WTC11 (cell line): ENCODE data around the gene CDH13. TPM values are rescaled to one million over a fixed set of nuclear protein-coding genes. Genes with fewer than 3 reads are reported as not detected.

Experiments
- ATAC-seq: fragments of 200-7000 bp; cut with Tn5 transposase; 2 replicates; pipeline ENCODE4 v1.10.0; 2021; ENCODE audit warnings: mild to moderate bottlenecking, moderate library complexity
- CTCF ChIA-PET: fragments of 300-600 bp; sonication (Branson Sonifier 250); formaldehyde crosslinking; loops from one replicate; lab custom pipeline; 2021; ENCODE audit warnings: antibody characterized with exemption; lab: Charles Lee
- POLR2A ChIA-PET: fragments of 350-600 bp; sonication (Branson Sonifier 250); formaldehyde crosslinking; loops from one replicate; lab custom pipeline; 2021; ENCODE audit warnings: antibody characterized with exemption; lab: Charles Lee
- DNase-seq: peaks from one replicate; pipeline ENCODE4 v3.0.0; 2021; ENCODE audit warnings: low spot score
- H3K27ac Mint-ChIP-seq: 2 replicates; pipeline ENCODE4 v1.8.0; 2021; ENCODE audit warnings: mixed read lengths
- H3K27me3 Mint-ChIP-seq: 2 replicates; pipeline ENCODE4 v1.8.0; 2021; ENCODE audit warnings: low read depth, mild to moderate bottlenecking, moderate library complexity, mixed read lengths
- H3K36me3 Mint-ChIP-seq: 2 replicates; pipeline ENCODE4 v1.8.0; 2021; ENCODE audit warnings: mixed read lengths
- H3K4me1 Mint-ChIP-seq: 2 replicates; pipeline ENCODE4 v1.8.0; 2022; ENCODE audit warnings: mixed read lengths
- H3K4me3 Mint-ChIP-seq: 2 replicates; pipeline ENCODE4 v1.8.0; 2021; ENCODE audit warnings: mild to moderate bottlenecking, moderate library complexity, mixed read lengths
- H3K9me3 Mint-ChIP-seq: 2 replicates; pipeline ENCODE4 v1.8.0; 2021; ENCODE audit warnings: mixed read lengths
- EMX1 ChIP-seq: fragments of 250-450 bp; sonication (Bioruptor Pico); IDR thresholded peaks from 2 replicates; pipeline ENCODE4 v1.8.0; 2021; ENCODE audit warnings: mild to moderate bottlenecking
- OVOL2 ChIP-seq: fragments of 250-450 bp; sonication (Bioruptor Pico); IDR thresholded peaks from 2 replicates; pipeline ENCODE4 v1.9.0; 2021; ENCODE audit warnings: mild to moderate bottlenecking, borderline replicate concordance
- PRRX2 ChIP-seq: fragments of 250-450 bp; sonication (Bioruptor Pico); IDR thresholded peaks from 2 replicates; pipeline ENCODE4 v1.8.0; 2021; ENCODE audit warnings: mild to moderate bottlenecking
- RELA ChIP-seq: sonication (generic); formaldehyde crosslinking; IDR thresholded peaks from 2 replicates; pipeline ENCODE4 v1.8.1; 2022; ENCODE audit warnings: missing genetic modification reagents, mild to moderate bottlenecking, borderline replicate concordance
- SP1 ChIP-seq: sonication (generic); formaldehyde crosslinking; conservative IDR thresholded peaks from 2 replicates; pipeline ENCODE4 v1.8.1; 2022; ENCODE audit warnings: missing genetic modification reagents
- total RNA-seq: library from RNA; stranded (reverse); gene quantifications from 3 replicates; pipeline ENCODE4 v1.2.3, GENCODE V29; 2021
- TF ChIP-seq, protein P1 (sequence below): sonication (generic); formaldehyde crosslinking; conservative IDR thresholded peaks from 2 replicates; pipeline ENCODE4 v1.8.1; 2023; ENCODE audit warnings: mild to moderate bottlenecking, low read depth, missing genetic modification reagents, moderate library complexity
- TF ChIP-seq, protein P2 (sequence below): sonication (generic); formaldehyde crosslinking; IDR thresholded peaks from 2 replicates; pipeline ENCODE4 v1.8.0; 2022; ENCODE audit warnings: missing genetic modification reagents
- TF ChIP-seq, protein P3 (sequence below): fragments of 250-450 bp; sonication (Bioruptor Pico); conservative IDR thresholded peaks from 2 replicates; pipeline ENCODE4 v1.9.0; 2021; ENCODE audit warnings: mild to moderate bottlenecking
- TF ChIP-seq, protein P4 (sequence below): fragments of 250-450 bp; sonication (Bioruptor Pico); IDR thresholded peaks from 2 replicates; pipeline ENCODE4 v1.9.0; 2021; ENCODE audit warnings: moderate library complexity, mild to moderate bottlenecking, inconsistent platforms, borderline replicate concordance
- TF ChIP-seq, protein P5 (sequence below): sonication (generic); formaldehyde crosslinking; IDR thresholded peaks from 2 replicates; pipeline ENCODE4 v1.8.1; 2023; ENCODE audit warnings: mild to moderate bottlenecking, missing genetic modification reagents, borderline replicate concordance
- TF ChIP-seq, protein P6 (sequence below): fragments of 250-450 bp; sonication (Bioruptor Pico); IDR thresholded peaks from 2 replicates; pipeline ENCODE4 v1.9.0; 2021; ENCODE audit warnings: mild to moderate bottlenecking

CDH13 gene
- total RNA-seq, 1 experiment from 2014 or later = 0.81 TPM

DNA sequence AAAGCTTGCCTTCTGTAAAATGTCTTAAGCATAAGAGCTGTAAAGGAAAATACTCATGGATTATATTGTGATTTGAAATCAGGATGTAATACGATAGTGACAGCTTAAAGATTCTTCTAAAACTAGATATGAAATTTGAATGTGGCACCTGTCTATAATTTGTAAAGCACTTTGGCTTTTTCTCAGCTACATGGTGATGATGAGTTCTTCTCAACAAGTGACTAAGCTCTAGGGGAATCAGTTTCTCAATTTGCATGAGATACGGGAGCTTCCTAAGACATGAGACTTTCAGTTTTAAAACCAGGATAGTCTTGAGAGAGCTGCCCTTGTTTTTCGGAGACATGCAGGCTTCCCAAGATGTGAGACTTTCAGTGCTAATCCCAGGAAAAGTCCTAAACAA is 439.2 kb downstream of the CDH13 start (continued):
- TF ChIP-seq, protein P1, sequence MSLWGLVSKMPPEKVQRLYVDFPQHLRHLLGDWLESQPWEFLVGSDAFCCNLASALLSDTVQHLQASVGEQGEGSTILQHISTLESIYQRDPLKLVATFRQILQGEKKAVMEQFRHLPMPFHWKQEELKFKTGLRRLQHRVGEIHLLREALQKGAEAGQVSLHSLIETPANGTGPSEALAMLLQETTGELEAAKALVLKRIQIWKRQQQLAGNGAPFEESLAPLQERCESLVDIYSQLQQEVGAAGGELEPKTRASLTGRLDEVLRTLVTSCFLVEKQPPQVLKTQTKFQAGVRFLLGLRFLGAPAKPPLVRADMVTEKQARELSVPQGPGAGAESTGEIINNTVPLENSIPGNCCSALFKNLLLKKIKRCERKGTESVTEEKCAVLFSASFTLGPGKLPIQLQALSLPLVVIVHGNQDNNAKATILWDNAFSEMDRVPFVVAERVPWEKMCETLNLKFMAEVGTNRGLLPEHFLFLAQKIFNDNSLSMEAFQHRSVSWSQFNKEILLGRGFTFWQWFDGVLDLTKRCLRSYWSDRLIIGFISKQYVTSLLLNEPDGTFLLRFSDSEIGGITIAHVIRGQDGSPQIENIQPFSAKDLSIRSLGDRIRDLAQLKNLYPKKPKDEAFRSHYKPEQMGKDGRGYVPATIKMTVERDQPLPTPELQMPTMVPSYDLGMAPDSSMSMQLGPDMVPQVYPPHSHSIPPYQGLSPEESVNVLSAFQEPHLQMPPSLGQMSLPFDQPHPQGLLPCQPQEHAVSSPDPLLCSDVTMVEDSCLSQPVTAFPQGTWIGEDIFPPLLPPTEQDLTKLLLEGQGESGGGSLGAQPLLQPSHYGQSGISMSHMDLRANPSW (CRISPR knock-in tag) = no peak
- no peak for TF ChIP-seq EMX1

DNA sequence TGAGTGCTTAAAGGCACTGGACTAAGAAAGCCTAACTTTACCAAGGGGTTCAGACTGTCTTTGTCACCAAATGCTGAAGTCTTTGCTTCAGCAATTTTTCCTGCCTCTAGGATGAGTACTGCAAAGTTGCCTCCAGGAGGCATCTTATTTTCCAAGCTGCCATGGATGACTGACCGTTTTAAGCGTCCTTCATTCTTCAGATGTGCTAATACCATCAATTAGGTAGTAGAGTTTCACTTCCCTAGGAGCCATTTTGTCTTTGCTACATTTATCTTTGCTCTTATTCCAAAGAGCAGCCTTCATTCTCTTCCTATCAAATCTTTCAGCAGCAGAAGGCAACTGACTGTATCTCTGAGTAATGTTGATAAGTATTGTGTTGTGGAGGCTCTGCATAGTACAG is 440.1 kb downstream of the CDH13 start:
- H3K27me3 Mint-ChIP-seq = peaks cover 2% of the 10 kb centered on the region; the same call in 1 of the 2 replicates
- H3K9me3 Mint-ChIP-seq = peaks cover 48% of the 10 kb centered on the region
- no peak for TF ChIP-seq SP1 (CRISPR knock-in tag)
- TF ChIP-seq OVOL2 (CRISPR knock-in tag) = no peak
- TF ChIP-seq, protein P2, sequence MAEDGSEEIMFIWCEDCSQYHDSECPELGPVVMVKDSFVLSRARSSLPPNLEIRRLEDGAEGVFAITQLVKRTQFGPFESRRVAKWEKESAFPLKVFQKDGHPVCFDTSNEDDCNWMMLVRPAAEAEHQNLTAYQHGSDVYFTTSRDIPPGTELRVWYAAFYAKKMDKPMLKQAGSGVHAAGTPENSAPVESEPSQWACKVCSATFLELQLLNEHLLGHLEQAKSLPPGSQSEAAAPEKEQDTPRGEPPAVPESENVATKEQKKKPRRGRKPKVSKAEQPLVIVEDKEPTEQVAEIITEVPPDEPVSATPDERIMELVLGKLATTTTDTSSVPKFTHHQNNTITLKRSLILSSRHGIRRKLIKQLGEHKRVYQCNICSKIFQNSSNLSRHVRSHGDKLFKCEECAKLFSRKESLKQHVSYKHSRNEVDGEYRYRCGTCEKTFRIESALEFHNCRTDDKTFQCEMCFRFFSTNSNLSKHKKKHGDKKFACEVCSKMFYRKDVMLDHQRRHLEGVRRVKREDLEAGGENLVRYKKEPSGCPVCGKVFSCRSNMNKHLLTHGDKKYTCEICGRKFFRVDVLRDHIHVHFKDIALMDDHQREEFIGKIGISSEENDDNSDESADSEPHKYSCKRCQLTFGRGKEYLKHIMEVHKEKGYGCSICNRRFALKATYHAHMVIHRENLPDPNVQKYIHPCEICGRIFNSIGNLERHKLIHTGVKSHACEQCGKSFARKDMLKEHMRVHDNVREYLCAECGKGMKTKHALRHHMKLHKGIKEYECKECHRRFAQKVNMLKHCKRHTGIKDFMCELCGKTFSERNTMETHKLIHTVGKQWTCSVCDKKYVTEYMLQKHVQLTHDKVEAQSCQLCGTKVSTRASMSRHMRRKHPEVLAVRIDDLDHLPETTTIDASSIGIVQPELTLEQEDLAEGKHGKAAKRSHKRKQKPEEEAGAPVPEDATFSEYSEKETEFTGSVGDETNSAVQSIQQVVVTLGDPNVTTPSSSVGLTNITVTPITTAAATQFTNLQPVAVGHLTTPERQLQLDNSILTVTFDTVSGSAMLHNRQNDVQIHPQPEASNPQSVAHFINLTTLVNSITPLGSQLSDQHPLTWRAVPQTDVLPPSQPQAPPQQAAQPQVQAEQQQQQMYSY (CRISPR knock-in tag) = no peak
- TF ChIP-seq, protein P3, sequence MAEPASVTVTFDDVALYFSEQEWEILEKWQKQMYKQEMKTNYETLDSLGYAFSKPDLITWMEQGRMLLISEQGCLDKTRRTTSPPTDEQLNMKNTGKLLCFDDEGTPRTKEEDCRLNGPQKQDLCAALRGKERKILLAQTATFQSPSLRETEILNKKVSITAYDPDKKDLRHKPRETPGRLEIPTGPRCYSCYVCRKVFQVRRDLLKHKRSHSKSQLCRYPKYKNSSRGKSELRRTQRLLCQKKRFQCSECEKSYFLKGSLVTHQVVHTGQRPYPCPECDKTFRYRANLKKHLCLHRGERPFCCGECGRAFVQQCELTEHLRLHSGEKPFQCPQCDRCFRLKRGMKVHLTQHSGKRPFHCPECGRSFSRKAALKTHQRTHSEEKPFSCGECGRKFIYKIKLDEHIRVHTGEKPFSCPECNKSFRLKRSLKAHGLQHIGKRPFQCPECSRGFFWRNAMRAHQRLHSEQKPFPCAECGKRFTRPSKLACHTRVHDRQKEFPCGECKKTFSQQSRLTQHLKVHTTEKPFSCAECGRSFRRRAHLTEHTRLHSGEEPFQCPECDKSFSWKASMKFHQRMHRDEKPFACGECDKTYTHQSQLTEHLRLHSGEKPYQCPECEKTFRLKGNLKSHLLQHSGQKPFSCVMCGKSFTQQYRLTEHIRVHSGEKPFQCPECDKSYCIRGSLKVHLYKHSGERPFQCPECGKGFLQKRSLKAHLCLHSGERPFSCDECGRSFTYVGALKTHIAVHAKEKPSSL = no peak
- TF ChIP-seq, protein P4, sequence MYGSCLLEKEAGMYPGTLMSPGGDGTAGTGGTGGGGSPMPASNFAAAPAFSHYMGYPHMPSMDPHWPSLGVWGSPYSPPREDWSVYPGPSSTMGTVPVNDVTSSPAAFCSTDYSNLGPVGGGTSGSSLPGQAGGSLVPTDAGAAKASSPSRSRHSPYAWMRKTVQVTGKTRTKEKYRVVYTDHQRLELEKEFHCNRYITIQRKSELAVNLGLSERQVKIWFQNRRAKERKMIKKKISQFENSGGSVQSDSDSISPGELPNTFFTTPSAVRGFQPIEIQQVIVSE = no peak
- TF ChIP-seq, protein P5, sequence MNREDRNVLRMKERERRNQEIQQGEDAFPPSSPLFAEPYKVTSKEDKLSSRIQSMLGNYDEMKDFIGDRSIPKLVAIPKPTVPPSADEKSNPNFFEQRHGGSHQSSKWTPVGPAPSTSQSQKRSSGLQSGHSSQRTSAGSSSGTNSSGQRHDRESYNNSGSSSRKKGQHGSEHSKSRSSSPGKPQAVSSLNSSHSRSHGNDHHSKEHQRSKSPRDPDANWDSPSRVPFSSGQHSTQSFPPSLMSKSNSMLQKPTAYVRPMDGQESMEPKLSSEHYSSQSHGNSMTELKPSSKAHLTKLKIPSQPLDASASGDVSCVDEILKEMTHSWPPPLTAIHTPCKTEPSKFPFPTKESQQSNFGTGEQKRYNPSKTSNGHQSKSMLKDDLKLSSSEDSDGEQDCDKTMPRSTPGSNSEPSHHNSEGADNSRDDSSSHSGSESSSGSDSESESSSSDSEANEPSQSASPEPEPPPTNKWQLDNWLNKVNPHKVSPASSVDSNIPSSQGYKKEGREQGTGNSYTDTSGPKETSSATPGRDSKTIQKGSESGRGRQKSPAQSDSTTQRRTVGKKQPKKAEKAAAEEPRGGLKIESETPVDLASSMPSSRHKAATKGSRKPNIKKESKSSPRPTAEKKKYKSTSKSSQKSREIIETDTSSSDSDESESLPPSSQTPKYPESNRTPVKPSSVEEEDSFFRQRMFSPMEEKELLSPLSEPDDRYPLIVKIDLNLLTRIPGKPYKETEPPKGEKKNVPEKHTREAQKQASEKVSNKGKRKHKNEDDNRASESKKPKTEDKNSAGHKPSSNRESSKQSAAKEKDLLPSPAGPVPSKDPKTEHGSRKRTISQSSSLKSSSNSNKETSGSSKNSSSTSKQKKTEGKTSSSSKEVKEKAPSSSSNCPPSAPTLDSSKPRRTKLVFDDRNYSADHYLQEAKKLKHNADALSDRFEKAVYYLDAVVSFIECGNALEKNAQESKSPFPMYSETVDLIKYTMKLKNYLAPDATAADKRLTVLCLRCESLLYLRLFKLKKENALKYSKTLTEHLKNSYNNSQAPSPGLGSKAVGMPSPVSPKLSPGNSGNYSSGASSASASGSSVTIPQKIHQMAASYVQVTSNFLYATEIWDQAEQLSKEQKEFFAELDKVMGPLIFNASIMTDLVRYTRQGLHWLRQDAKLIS = no peak
- no peaks in the 10 kb centered on the region for H3K4me1 Mint-ChIP-seq
- ATAC-seq (no peak), DNase-seq (no peak)
- ChIA-PET POLR2A (no interaction called here), CTCF (no interaction called here)
- H3K36me3 Mint-ChIP-seq = peaks cover 30% of the 10 kb centered on the region
- no peak overlapping the region for H3K27ac Mint-ChIP-seq
- no peak overlapping the region for H3K4me3 Mint-ChIP-seq

DNA sequence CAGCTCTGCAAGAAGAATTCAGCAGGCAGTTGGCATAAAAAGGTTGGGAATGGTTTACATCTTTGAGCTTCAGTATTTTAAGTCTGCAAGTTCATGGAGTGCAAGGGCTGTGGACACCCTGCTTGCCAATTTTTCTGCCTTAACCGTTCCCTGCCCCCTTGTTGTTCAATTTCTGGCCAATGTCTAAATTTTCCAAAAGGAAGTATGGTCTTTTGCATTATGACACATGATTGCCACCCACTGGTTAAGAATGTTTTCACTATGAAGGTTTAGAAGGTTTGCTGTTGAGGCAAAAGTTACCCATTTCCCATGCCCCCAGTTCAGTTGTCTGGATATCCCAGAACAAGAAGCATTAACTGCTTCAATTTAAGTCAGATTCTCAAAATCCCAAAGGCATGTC is 441.9 kb downstream of the CDH13 start:
- H3K36me3 Mint-ChIP-seq = peaks cover 25% of the 10 kb centered on the region
- CTCF ChIA-PET = no interaction called here

More for the DNA sequence above, 441.9 kb downstream of the CDH13 start:
- Mint-ChIP-seq H3K27ac (no peak overlapping the region), H3K4me3 (no peak overlapping the region), H3K4me1 (peaks cover 9% of the 10 kb centered on the region), H3K9me3 (peaks cover 35% of the 10 kb centered on the region), H3K27me3 (peaks cover 2% of the 10 kb centered on the region; the same call in 1 of the 2 replicates)
- DNase-seq (no peak), ATAC-seq (no peak)
- POLR2A ChIA-PET = no interaction called here
- TF ChIP-seq, protein P6, sequence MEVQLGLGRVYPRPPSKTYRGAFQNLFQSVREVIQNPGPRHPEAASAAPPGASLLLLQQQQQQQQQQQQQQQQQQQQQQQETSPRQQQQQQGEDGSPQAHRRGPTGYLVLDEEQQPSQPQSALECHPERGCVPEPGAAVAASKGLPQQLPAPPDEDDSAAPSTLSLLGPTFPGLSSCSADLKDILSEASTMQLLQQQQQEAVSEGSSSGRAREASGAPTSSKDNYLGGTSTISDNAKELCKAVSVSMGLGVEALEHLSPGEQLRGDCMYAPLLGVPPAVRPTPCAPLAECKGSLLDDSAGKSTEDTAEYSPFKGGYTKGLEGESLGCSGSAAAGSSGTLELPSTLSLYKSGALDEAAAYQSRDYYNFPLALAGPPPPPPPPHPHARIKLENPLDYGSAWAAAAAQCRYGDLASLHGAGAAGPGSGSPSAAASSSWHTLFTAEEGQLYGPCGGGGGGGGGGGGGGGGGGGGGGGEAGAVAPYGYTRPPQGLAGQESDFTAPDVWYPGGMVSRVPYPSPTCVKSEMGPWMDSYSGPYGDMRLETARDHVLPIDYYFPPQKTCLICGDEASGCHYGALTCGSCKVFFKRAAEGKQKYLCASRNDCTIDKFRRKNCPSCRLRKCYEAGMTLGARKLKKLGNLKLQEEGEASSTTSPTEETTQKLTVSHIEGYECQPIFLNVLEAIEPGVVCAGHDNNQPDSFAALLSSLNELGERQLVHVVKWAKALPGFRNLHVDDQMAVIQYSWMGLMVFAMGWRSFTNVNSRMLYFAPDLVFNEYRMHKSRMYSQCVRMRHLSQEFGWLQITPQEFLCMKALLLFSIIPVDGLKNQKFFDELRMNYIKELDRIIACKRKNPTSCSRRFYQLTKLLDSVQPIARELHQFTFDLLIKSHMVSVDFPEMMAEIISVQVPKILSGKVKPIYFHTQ (CRISPR knock-in tag) = no peak
- no peak for TF ChIP-seq RELA (CRISPR knock-in tag)
- TF ChIP-seq, protein P5 = no peak
- TF ChIP-seq PRRX2 (CRISPR knock-in tag) = no peak
